ENCODE results near the gene RBM24. TPM values are rescaled to one million over a fixed set of nuclear protein-coding genes. Genes with fewer than 3 reads are reported as not detected.

RBM24 gene
- total and polyA plus RNA-seq, 2 of the 13 experiments (the other 11 are each of a cell fraction or from before 2014, with no cell fraction given) = 1.5 to 14.2 TPM

- TF ChIP-seq POLR2AphosphoS5 (IDR thresholded peaks at IDR 0.05; ENCODE audit: low read depth, low read length) = no peak
- TF ChIP-seq THAP11 (CRISPR knock-in tag; IDR thresholded peaks at IDR 0.05) = peak; percentile 5; the same call in 1 of the 2 replicates
- TF ChIP-seq UBTF (CRISPR knock-in tag; IDR thresholded peaks at IDR 0.05) = peak; percentile 72
- TF ChIP-seq ZNF225 (CRISPR knock-in tag; IDR thresholded peaks at IDR 0.05) = 0 out of 2 replicates have a peak, but pooled peaks have one; percentile 31
- TF ChIP-seq KDM1A (CRISPR knock-in tag; IDR thresholded peaks at IDR 0.05) = 0 out of 2 replicates have a peak, but pooled peaks have one; percentile 17
- TF ChIP-seq ZSCAN31 (CRISPR knock-in tag; IDR thresholded peaks at IDR 0.05; ENCODE audit: low read depth) = peak; percentile 72; the same call in 1 of the 2 replicates
- peak; percentile 42; the same call in 1 of the 2 replicates for TF ChIP-seq ZNF772 (CRISPR knock-in tag; IDR thresholded peaks at IDR 0.05)
- 0 out of 2 replicates have a peak, but pooled peaks have one; percentile 42 for TF ChIP-seq ZNF160 (CRISPR knock-in tag; IDR thresholded peaks at IDR 0.05)
- peak; percentile 40; the same call in 1 of the 2 replicates for TF ChIP-seq ARID4A (CRISPR knock-in tag; IDR thresholded peaks at IDR 0.05; ENCODE audit: borderline replicate concordance)
- peak; percentile 34 for TF ChIP-seq ZNF407 (CRISPR knock-in tag; IDR thresholded peaks at IDR 0.05; ENCODE audit: not compliant biosample characterization)
- TF ChIP-seq ZC3H13 (CRISPR knock-in tag; IDR thresholded peaks at IDR 0.05) = 0 out of 2 replicates have a peak, but pooled peaks have one; percentile 58
- peak; percentile 89; the same call in 1 of the 2 replicates for TF ChIP-seq KDM5B (CRISPR knock-in tag; IDR thresholded peaks at IDR 0.05; ENCODE audit: borderline replicate concordance)
These were observed 628 bp downstream of the RBM24 start (continued) for GRCh38 chr6:17281497-17282481.

Measured in HepG2 (cell line).